Activated CD8-positive, alpha-beta T cell treated with anti-CD3 and anti-CD28 coated beads for 36 hours (primary cell): ENCODE results near the gene TP63. TPM values are rescaled to one million over a fixed set of nuclear protein-coding genes. Genes with fewer than 3 reads are reported as not detected.

ENCODE experiments used
- ATAC-seq: fragments of 200-7000 bp; cut with Tn5 transposase; one replicate; pipeline ENCODE4 v1.10.0; 2021; ENCODE audit warnings: mild to moderate bottlenecking, moderate library complexity
- CTCF ChIA-PET: fragments of 350-600 bp; sonication (Branson Sonifier 250); formaldehyde crosslinking; loops from one replicate; lab custom pipeline; 2021; ENCODE audit warnings: antibody characterized with exemption; lab: Charles Lee
- POLR2A ChIA-PET: fragments of 350-600 bp; sonication (Branson Sonifier 250); formaldehyde crosslinking; loops from one replicate; lab custom pipeline; 2021; ENCODE audit warnings: antibody characterized with exemption; lab: Charles Lee
- DNase-seq: peaks from one replicate; pipeline ENCODE4 v3.0.0-alpha.2; 2020
- H3K27ac Mint-ChIP-seq: one replicate; pipeline ENCODE4 v1.8.0; 2021; ENCODE audit warnings: mild to moderate bottlenecking, mixed read lengths
- H3K27me3 Mint-ChIP-seq: one replicate; pipeline ENCODE4 v1.8.0; 2021; ENCODE audit warnings: mixed read lengths
- H3K36me3 Mint-ChIP-seq: one replicate; pipeline ENCODE4 v1.8.0; 2021; ENCODE audit warnings: low read depth, mixed read lengths
- H3K4me1 Mint-ChIP-seq: one replicate; pipeline ENCODE4 v1.8.0; 2021; ENCODE audit warnings: low read depth, mixed read lengths
- H3K4me3 Mint-ChIP-seq: one replicate; pipeline ENCODE4 v1.8.0; 2021; ENCODE audit warnings: mild to moderate bottlenecking, moderate library complexity, mixed read lengths
- H3K9me3 Mint-ChIP-seq: one replicate; pipeline ENCODE4 v1.8.0; 2021; ENCODE audit warnings: mixed read lengths
- intact Hi-C: fragments of 100-400 bp; cut with micrococcal nuclease; formaldehyde crosslinking; loops from one replicate; pipeline ENCODE4 v1.10.0; 2022
- total RNA-seq, 2 experiments: library from RNA; stranded (reverse); gene quantifications; one replicate each; pipeline ENCODE4 v1.2.3, GENCODE V29; 2021
- TF ChIP-seq, protein P1 (sequence below): fragments of 200-600 bp; IDR thresholded peaks from one replicate; pipeline ENCODE4 v1.8.0; 2022; ENCODE audit warnings: antibody characterized with exemption, mild to moderate bottlenecking

The TP63 gene
- total RNA-seq, 2 experiments from 2014 or later: 0.07 to 0.23 TPM

DNA sequence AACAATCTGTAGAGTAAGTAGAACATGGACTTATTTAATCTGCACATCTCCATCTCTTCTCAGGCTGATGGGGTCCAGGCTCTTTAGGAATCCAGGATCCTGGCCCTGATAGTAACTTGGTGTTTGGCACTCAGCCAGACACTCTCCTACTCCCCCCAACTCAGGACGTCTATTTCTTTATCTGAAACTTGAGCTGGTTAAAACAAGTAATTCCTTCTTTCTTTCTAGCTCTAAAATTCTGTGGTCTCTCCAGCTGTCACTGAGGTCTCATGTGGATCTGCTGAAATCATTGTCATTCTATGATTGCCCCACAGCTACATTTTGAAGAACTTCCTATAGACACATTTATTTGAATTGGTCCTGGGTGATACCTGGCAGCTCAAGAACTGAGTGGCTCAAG, 59.0 kb downstream of the TP63 start:
- Mint-ChIP-seq H3K27ac (no peak overlapping the region), H3K4me3 (no peak overlapping the region), H3K4me1 (peaks cover 2% of the 10 kb centered on the region), H3K9me3 (no peaks in the 10 kb centered on the region), H3K27me3 (peaks cover 2% of the 10 kb centered on the region), H3K36me3 (no peaks in the 10 kb centered on the region)
- no peak for DNase-seq
- intact Hi-C loops: no loop called here
- no peak for ATAC-seq
- ChIA-PET CTCF (no interaction called here), POLR2A (no interaction called here)
- TF ChIP-seq, protein P1, sequence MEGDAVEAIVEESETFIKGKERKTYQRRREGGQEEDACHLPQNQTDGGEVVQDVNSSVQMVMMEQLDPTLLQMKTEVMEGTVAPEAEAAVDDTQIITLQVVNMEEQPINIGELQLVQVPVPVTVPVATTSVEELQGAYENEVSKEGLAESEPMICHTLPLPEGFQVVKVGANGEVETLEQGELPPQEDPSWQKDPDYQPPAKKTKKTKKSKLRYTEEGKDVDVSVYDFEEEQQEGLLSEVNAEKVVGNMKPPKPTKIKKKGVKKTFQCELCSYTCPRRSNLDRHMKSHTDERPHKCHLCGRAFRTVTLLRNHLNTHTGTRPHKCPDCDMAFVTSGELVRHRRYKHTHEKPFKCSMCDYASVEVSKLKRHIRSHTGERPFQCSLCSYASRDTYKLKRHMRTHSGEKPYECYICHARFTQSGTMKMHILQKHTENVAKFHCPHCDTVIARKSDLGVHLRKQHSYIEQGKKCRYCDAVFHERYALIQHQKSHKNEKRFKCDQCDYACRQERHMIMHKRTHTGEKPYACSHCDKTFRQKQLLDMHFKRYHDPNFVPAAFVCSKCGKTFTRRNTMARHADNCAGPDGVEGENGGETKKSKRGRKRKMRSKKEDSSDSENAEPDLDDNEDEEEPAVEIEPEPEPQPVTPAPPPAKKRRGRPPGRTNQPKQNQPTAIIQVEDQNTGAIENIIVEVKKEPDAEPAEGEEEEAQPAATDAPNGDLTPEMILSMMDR: no peak

DNA sequence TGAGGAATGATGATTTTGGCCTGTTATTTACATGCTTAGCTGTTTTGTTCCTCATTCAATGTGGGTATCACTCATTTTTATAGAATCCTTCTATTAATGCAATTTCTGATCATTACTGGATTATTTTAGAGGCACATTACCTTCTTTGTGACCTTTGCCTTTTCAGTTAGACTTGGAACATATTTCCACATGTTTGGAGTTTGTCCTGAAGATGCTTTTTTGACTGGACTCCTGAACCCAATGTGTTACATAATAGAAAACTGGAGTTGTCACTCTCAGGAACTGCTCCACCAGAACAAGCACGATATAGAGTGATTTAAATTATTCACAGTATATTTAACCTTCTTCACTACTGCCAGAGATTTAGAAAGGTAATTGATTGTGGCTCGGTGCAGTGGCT, 59.5 kb downstream of the TP63 start:
- Mint-ChIP-seq H3K9me3 (no peaks in the 10 kb centered on the region), H3K4me3 (no peak overlapping the region), H3K4me1 (no peaks in the 10 kb centered on the region), H3K36me3 (no peaks in the 10 kb centered on the region), H3K27me3 (peaks cover 2% of the 10 kb centered on the region), H3K27ac (no peak overlapping the region)
- TF ChIP-seq, protein P1: no peak
- intact Hi-C loops: no loop called here
- ATAC-seq (no peak), DNase-seq (no peak)
- CTCF ChIA-PET: no interaction called here
- POLR2A ChIA-PET: no interaction called here

DNA sequence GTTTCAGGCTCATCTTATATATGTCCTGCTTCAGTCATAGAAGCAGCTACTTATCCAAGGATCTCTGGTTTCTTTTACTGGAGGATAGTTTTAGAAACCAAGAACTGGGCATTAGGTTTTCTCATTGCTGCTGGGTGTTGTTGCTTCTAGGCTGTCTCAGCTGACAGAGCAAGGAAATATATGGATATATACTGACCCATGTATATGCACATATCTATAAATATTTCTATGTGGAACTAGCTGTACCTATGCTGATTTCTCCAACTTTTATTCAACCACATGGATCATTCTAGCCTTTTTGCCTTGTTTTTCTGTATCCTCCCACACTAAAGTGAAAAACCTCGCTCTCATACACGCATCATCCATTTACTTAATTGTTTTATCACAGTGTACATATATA, 64.2 kb downstream of the TP63 start:
- Mint-ChIP-seq H3K4me1 (no peaks in the 10 kb centered on the region), H3K4me3 (no peak overlapping the region), H3K27ac (no peak overlapping the region), H3K9me3 (no peaks in the 10 kb centered on the region), H3K36me3 (no peaks in the 10 kb centered on the region), H3K27me3 (peaks cover 3% of the 10 kb centered on the region)
- intact Hi-C loops: no loop called here
- POLR2A ChIA-PET: no interaction called here
- DNase-seq: no peak
- CTCF ChIA-PET: no interaction called here
- no peak for ATAC-seq
- TF ChIP-seq, protein P1: no peak

GRCh38 chr3:189698811-189699210, 67.6 kb downstream of the TP63 start:
- Mint-ChIP-seq H3K27ac (no peak overlapping the region), H3K4me3 (no peak overlapping the region), H3K9me3 (no peaks in the 10 kb centered on the region), H3K36me3 (no peaks in the 10 kb centered on the region), H3K4me1 (no peaks in the 10 kb centered on the region), H3K27me3 (peaks cover 3% of the 10 kb centered on the region)
- ChIA-PET CTCF (interaction anchor here (0.9 kb wide), 1 partner anchor 11 kb away, joined by 3 read pairs; no protein-coding TSS in a partner anchor), POLR2A (no interaction called here)
- no peak for ATAC-seq
- intact Hi-C loops: no loop called here
- no peak for DNase-seq
- TF ChIP-seq, protein P1: no peak

DNA sequence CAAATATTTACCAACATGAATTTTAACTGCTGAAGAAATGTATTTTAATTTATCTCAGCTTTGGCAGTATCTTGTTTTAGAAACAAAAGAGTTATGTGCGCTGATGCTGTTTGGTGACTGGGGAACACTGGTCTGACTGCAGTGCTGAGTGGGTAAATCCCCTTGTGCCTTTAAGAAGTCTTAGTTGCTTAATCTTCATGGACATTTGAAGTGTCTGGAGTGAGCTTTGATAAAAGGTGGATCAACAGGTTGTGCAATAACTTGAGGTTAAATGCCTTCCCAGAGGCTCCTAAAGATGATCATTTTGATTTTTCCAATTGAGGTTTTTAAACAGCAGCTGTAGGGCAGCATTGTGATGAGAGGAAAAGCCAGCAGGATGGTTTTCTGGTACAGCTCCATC, 68.7 kb downstream of the TP63 start:
- intact Hi-C loops: no loop called here
- no peaks in the 10 kb centered on the region for H3K4me1 Mint-ChIP-seq
- peaks cover 3% of the 10 kb centered on the region for H3K27me3 Mint-ChIP-seq
- H3K36me3 Mint-ChIP-seq: no peaks in the 10 kb centered on the region
- CTCF ChIA-PET: interaction anchor here (0.6 to 1.4 kb wide), 3 partner anchors 10 to 12 kb away, joined by 3 to 4 read pairs (median 3); no protein-coding TSS in a partner anchor
- TF ChIP-seq, protein P1: no peak
- no peak overlapping the region for H3K4me3 Mint-ChIP-seq
- DNase-seq (no peak), ATAC-seq (no peak)
- H3K27ac Mint-ChIP-seq: no peak overlapping the region
- POLR2A ChIA-PET: interaction anchor here (1.0 kb wide), 1 partner anchor 11 kb away, joined by 4 read pairs; no protein-coding TSS in a partner anchor
- H3K9me3 Mint-ChIP-seq: no peaks in the 10 kb centered on the region
